NCI-H2196 treated with DMSO at 0.1 percent for 48 hours (cell line): ENCODE measurements around the gene ARL17B.
"Not testable (repeated sequence)": the region's sequence is repeated elsewhere in the genome, so short reads cannot be mapped to it uniquely, and the experiment has no call there.

Source experiments
- DNase-seq: peaks from one replicate; lab custom pipeline; 2025; ENCODE audit not compliant: unreplicated experiment; lab: John Stamatoyannopoulos, UW

Gene ARL17B

GRCh38 chr17:46252804-46253203, 108.8 kb downstream of the ARL17B start:
- DNase-seq: not testable (repeated sequence)

GRCh38 chr17:46249153-46249552, 112.4 kb downstream of the ARL17B start:
- not testable (repeated sequence) for DNase-seq

GRCh38 chr17:46244949-46245768, 116.4 kb downstream of the ARL17B start:
- not testable (repeated sequence) for DNase-seq

- DNase-seq: not testable (repeated sequence)
Measured at GRCh38 chr17:46244339-46244913, 117.1 kb downstream of the ARL17B start.

- not testable (repeated sequence) for DNase-seq
Measured at GRCh38 chr17:46243928-46244327, 117.6 kb downstream of the ARL17B start.

- not testable (repeated sequence) for DNase-seq
Measured at GRCh38 chr17:46243505-46243904, 118.1 kb downstream of the ARL17B start.

- DNase-seq: not testable (repeated sequence)
Measured at GRCh38 chr17:46231359-46231758, 130.2 kb downstream of the ARL17B start.

- peak; percentile 99 for DNase-seq
Measured at GRCh38 chr17:46225274-46225794, 136.2 kb downstream of the ARL17B start.

- not testable (repeated sequence) for DNase-seq
Measured at GRCh38 chr17:46224864-46225263, 136.7 kb downstream of the ARL17B start.
